ENCODE results near the gene RNF39.

DNA sequence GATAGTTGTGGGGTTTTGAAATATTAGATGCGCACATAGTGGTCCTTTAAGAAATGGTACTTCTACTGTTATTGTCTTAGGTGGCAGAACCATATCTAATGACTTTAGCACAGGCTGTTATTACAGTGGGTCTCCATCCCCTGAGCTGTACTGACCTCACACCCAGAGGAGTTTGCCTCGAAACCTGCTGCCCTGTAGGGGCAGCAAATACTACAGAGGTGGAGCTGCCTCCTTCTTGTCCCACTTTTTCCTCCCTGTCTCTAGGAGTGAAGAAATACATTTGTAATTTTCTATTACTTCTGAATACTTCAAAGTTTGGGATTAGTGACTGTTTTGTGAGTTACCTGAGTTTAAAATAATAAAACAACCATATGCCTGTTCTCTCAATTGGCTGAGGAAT, 29.1 kb upstream of the RNF39 start:
- TF ChIP-seq, protein P1, sequence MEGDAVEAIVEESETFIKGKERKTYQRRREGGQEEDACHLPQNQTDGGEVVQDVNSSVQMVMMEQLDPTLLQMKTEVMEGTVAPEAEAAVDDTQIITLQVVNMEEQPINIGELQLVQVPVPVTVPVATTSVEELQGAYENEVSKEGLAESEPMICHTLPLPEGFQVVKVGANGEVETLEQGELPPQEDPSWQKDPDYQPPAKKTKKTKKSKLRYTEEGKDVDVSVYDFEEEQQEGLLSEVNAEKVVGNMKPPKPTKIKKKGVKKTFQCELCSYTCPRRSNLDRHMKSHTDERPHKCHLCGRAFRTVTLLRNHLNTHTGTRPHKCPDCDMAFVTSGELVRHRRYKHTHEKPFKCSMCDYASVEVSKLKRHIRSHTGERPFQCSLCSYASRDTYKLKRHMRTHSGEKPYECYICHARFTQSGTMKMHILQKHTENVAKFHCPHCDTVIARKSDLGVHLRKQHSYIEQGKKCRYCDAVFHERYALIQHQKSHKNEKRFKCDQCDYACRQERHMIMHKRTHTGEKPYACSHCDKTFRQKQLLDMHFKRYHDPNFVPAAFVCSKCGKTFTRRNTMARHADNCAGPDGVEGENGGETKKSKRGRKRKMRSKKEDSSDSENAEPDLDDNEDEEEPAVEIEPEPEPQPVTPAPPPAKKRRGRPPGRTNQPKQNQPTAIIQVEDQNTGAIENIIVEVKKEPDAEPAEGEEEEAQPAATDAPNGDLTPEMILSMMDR (conservative IDR thresholded peaks at IDR 0.05; ENCODE audit: low read length) = peak; percentile 44
- TF ChIP-seq EZH2phosphoT487 (IDR thresholded peaks at IDR 0.05; ENCODE audit: borderline replicate concordance) = no peak

All from Loucy (cell line).